GM18502 (cell line): ENCODE measurements around the gene ADRM1.

Source experiments
- ATAC-seq: cut with Tn5 transposase; IDR thresholded peaks from one replicate; pipeline ENCODE4 v1.9.1; 2021; ENCODE audit warnings: mild to moderate bottlenecking; ENCODE audit not compliant: unreplicated experiment, poor library complexity

ADRM1 gene

DNA sequence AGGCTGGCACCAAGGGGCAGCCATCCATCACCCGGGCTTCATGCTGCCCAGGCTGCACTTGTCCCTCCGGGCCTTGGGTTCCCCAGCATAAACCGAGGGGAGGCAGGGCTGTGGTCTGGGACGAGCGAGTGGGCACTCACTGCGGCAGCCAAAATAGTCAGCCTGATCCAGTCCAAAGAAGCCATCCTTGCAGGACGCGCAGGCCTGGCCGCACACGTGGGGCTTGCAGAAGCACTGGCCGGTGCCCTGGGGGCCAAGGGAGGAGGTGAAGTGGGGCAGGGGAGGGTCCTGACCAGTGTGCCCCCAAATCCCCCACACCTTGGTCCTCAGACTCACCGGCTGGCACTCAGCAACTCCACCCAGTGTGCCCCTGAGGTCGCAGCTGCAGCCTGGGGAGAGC lies 32.1 kb downstream of the ADRM1 start:
- ATAC-seq: no peak

DNA sequence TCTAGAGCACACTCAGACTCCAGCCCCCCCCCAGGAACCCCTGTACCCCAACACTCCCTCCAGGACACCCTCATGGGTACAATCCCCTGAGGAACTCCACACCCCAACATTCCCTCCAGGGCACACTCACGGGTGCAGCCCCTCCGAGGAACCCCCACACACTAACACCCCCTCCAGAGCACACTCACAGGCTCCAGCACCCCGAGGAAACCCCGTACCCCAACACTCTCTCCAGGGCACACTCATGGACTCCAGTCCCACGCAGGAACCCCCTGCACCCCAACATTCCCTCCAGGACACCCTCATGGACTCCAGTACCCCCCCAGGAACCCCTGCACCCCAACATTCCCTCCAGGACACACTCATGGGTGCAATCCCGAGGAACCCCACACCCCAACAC lies 32.7 kb downstream of the ADRM1 start:
- no peak for ATAC-seq

DNA sequence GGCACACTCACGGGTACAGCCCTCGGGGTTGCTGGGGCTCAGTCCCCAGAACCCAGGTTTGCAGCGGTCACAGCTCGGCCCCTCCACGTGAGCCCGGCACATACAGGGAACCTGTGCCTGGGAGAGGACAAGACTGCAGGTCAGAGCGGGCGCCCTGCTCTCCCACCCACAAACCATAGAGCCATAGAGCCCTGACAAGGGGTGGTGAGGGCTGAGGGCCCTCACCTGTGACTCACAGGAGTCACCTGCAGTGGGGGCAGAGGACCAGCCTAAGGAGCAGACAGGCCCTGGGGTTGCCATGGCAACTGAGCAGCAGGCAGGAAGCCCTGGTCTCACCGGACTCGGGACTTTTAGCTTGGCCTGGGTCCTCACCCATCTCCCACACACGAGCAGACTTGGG lies 33.5 kb downstream of the ADRM1 start:
- no peak for ATAC-seq

DNA sequence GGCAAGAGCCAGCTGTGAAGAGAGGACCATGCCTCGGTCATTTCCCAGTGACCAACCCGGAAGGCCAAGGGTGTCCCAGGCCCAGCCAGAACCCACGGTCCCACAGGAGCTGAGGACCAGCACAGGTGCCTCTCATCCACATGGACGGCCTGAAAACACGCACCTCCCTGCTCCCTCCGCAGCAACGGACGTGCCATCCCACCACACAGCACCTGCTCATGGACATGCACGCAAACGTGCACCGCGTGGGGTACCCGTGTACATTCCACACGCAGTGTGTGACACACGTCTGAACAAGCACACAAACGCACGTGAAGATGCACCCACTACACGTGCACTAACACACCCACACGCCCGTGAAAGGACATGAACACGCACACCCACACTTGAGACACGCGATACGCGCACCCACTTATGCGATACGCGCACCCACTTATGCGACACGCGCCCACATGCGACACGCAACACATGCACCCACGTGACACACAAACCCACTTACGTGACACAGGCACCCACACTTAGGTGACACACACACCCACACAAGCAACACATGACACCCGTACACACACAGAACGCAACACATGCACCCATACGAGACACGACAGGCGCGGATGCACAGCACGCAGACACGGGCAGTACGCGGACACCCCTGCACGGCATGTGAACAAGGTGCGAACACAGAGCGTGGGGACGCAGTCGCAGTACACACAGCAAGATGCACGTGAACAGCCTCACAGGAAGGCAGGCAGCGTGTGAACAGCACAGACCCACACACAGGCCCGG lies 34.2 kb downstream of the ADRM1 start:
- ATAC-seq: no peak

DNA sequence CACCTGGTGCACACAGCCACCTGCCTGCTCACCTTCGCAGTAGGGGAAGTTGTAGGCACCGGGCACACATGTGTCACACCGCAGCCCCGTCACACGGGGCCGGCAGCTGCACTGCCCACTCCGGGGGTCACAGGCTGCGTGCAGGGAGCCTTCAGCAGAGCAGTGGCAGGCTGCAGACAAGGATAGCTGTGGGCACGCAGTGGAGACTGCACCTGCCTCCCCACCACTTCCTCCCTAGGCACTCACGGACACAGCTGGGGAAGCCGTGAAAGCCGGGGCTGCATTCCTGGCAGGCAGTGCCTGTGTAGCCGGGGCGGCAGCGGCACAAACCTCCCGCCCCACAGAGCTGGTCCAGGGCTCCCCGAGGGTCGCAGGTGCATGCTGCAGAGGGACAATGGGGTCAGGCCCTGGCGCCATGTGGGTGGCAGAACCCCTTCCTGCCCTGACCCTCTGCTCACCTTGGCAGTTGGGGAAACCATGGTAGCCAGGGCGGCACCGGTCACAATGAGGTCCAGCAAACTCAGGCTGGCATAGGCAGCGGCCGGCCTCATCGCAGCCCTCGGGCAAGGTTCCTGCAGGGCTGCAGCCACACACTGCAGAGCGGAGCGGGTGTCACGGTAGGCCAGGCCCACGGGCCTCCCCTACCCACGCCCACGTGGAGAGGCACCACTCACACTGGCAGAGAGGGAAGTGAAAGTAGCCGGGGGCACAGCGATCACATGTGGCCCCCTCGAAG lies 34.9 kb downstream of the ADRM1 start:
- peak; percentile 46 for ATAC-seq

DNA sequence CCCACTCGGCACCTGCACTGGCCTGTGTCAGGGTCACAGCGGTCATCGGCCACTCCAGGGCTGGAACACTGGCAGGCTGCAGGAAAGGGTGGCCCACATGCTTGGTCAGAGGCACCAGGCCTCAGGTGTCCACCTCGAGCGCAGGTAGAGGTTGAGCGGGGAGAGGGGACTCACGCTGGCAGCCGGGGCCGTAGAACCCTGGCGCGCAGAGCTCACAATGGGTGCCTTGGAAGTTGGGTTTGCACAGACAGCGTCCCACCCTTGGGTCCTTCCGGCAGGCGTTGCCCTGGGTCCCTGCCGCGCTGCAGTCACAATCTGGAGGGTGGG lies 35.5 kb downstream of the ADRM1 start:
- ATAC-seq: no peak

DNA sequence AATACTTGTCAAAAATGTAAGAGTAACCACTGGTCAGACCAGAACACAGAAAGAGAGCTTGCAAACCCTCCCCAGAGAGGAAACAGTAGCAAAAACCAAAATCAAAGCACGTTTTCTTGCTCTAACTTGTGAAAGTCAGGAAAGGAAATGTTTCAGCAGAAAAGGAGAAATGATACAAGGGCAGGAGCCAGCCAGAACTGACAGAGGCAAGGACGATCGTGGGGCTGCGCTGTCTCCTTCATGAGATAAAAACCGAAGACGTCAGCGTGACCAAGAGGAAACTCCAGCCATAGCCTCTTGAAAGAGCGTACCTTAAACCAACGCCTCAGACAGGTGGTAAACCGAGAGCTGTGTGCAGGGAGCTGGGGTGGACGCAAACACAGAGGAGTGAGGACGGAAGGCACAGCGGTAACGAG lies 36.9 kb downstream of the ADRM1 start:
- ATAC-seq: peak; percentile 77

DNA sequence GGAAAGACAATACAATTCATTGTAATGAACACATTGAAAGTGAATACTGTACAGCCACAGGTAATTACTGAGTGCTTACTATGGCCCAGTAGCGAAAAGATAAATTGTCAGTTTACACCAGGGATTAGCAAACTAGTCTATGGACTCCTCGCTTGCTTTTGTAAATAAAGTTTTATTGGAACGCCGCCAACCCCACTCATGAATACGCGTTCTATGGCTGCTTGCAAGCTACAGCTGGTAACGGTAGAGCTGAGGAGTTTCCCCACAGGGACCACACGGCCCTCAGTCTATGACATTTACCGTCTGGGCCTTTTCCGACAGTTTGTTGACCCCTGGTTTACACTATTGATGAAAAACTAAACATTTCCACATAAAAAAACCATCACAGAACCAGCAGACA lies 40.1 kb downstream of the ADRM1 start:
- no peak for ATAC-seq

DNA sequence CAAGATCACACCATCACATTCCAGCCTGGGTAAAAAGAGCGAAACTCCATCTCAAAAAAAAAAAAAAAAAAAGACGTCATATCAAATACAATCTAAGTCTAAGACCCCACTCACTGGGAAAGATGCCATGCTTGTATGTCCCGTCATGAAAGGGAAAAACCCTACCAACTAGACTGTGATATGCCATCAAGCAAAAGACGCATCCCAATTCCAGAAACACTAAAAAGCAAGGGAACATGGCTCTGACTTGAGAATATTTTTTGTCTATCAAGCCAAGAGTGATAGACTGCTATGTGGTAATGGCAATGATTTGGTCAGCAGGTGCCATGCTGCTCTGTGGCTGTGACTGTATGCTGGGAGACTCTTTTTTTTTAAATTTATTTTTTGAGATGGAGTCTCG lies 41.3 kb downstream of the ADRM1 start:
- no peak for ATAC-seq

DNA sequence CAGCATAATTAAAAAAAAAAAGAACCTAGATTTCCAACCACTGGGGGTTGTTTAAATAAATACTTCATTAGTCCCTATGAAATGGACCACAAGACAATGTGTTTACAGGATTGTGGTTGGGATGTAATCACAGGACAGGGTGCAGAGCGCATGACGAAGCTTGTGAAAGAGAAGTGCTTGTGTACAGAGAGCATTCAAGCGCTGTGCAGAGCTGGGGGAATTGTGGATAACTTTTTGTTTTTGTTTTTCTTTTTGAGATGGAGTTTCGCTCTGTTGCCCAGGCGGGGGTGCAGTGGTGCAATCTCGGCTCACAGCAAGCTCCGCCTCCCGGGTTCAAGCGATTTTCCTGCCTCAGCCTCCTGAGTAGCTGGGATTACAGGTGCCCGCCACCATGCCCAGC lies 42.0 kb downstream of the ADRM1 start:
- no peak for ATAC-seq

DNA sequence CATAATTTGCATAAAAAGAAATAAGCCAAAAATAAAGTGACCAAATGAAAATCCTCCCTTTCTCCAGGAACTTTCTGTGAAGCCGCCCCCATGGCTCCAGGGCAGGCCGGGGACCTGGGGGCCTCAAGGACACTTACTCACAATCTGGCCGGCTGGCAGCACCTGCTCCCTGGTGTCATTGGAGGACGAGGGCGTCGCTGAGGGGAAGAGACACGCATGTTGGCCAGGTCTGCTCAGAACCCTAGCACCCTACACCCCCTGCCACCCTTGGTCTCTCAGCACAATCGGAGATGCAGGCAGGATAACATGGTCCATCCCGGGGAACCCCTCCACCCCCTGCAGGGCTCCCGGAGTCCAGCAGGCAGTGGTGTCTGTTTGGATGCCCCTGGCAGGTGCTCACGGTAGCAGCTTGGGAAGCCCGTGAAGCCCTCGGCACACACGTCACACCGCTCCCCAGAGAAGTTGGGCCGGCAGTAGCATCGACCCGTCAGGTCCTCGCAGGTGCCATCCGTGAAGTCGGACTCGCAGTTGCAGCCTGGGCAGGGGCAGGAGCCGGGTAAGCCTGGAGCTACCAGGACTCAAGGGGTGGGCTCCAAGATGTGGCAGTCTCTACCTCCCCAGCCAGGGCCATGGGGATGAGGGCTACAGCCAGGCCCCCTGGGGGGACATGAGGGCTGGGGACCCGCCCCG lies 43.0 kb downstream of the ADRM1 start:
- ATAC-seq: no peak

DNA sequence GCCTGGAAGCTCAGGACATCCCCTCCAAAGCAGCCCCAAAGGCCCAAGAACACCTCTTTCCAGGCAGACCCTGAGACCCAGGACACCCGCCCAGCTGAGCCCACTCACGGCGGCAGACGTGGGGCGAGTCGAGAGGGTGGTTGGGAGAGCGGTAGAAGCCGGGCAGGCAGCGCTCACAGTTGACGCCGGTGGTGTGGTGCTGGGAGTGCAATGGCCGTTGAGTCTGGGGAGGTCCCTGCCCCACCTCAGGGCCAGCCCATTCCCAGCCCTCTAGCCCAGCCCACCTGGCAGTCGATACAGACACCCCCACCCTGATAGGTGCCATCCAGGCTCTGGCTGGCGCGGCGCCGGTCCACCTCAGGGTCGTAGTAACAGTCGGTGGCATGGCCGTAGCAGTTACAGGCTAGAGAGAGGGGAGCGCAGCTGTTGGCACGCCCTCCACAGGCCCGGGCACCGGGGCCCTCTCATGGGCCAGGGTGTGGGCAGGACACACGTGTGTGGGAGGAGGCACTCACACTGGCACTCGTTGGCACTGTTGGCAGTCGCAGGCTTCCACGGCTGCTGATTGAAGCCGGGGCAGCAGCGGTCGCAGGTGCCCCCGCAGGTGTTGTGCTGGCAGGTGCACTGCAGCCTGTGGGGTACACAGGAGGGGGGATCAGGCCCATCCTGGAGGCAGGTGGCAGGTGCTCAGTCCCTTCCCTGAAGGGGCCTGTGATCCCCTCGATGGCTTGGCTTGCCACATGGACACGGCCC lies 43.8 kb downstream of the ADRM1 start:
- no peak for ATAC-seq

DNA sequence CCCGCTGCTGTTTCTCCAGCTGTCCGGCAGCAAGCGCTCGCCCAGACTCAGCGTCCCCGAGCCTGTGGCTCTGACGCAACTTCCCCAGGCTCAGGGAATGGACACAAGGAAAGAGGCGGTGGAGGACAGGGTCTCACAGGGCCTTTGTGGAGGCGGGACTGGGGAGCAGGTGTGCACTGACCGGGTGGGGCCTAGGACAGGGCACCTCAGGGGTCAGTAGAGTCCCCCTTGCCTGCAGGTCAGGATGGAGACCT lies 44.3 kb downstream of the ADRM1 start:
- no peak for ATAC-seq

DNA sequence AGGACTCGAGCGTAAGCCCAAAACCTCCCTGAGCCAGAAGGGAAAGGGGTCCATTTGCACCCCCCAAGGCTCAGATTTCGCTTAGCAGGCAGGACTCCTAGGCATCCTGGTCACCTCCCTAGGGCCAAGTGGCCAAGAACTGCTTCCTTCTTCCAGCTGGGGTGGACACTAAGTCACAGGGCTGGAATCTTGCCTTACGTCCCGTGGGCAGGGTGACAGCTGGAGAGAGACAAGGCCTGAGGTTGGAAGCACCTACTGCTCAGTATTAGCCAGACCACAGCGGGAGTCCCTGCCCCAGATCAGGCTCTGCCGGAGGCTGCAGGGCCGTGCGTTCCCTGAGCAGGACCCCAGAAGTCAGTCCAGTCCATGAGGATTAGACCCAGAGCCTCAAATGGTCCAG lies 44.6 kb downstream of the ADRM1 start:
- no peak for ATAC-seq

DNA sequence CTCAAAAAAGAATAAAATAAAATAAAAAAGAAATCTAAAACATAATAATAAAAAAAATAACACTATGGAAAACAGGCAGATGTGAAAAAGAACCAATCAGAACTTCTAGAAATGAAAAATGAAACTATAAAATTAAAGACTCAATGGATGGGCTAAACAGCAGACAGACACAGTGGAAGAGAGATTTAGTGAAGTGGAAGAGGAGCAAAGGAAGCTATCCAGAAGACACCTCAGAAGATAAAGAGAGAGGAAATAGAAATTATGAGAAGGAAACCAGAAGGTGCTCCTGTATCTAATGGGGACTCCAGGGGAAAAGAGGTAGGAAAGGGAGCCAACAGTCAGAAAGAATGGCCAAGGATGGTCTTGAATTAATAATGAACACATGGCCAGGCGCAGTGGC lies 45.8 kb downstream of the ADRM1 start:
- ATAC-seq: no peak

DNA sequence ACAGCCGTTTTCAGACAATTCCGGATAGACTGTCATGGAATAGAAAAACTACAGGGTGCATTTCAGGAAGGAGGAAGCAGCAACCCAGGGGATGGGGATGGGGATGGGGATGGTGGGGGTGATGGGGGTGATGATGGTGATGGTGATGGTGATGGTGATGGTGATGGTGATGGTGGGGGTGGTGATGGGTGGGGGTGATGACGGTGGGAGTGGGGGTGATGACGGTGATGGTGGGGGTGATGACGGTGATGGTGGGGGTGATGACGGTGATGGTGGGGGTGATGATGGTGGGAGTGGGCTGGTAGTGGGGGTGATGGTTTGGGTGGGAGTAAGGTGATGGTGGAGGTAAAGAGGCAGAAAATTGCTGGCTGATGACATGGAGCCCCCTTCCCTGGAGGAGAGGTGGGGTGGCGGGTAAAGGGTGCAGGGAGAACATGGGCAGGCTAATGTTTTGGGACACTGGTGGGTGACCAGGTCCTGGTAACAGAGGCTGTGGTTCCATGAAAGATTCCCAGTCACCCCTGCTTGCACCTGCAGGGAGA lies 46.8 kb downstream of the ADRM1 start:
- ATAC-seq: no peak

DNA sequence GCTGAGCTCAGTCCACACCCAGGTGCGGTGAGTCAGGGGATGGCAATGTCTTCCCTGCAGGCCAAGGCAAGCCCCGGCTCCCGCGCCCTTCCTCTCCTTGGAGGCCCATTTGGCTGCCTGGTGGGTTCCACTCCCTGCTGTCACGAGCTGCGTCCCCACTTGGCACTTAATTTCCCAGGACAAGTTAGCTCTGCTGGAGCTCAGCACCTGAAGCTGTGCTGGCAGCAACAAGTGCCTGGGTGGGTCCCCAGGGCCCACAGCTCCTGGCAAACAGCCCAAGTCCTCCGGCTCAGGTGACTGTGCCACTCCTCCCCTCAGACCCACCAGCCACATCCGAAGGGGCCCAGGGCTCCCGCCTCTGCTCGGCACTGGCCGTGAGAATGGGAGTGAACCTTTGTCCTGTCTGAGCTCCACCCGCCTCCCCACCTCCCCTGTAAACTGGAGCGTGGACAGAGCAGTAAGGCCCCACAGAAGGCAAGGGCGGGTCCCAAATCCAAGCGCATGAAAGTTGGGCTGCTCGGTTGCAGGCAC lies 47.4 kb downstream of the ADRM1 start:
- ATAC-seq: no peak

DNA sequence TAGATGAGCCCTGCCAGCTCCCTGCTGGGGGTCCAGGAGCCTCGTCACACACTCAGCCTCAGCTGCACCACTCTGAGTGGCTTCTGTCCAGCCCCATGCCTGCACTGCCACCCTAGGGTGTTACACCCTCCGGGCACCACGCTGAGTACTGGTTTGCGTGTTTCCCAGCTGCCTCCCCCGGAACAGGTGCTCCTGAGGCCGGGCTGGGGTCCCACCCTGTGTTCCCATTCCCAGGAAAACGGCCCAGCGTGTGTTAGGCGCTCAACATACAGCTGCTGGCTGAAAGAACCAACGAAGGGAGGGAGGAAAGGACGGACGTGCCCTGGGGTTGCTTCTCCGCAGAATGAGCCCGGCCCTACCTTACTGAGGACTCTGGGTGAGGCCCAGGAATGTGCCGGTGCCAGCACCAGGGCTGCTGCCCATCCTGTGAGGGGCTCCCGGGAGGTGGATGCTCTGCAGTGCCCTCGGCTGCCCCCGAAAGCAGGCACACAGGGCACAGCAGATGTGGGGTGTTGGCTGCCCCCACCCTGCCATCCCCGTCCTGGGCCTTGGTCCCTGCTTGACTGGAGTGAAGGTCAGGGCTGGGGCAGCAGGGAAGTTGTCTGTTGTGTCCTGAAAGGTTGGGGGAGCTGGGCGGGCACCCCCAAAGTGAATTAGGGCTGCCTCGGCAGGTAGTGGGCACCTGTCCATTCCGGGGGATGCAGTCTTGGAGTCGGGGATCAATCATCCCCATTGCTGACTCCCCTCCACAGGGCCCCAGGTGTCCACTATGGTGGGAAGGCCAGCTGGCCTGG lies 48.0 kb downstream of the ADRM1 start:
- ATAC-seq: no peak

DNA sequence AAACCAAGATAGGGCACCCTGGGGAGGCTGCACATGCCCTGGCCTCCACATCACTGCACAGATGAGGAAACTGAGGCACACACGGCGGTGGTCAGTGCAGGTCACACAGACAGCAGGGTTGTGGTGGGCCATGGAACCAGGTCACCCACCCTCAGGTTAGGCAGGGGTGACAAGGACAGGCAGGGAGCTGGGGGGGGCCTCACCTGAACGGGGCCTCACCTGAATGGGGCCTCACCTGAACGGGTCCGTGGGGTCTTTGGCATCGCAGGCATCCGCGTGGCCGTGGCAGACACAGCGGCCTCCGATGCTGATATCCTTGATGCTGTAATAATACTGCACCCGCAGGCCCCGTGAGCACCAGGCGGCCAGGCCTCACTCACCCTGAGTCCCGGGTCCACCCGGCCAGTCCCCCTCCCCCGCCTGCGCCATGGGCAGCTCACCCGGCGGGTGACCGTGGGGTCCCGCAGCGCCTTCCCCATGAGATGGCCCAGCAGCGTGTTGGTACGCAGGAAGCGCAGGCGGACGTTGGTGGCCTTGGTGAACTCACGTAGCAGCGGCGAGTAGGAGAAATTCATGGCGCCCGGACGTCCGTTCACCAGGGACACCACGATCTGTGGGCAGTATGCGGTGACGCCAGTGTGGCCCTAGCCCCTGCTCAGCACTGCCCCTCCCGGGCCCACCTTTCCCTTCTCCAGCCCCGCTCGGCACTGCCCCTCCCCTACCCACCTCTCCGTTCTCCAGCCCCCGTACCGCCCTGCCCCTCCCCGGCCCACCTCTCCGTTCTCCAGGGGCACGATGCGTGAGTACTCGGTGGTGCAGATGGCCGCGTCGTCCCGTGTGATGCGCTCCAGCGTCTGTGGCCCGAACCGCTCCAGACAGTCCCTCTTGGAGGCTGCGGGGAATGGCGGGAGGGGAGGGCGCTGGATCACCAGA lies 48.9 kb downstream of the ADRM1 start:
- ATAC-seq: no peak
